Adipocyte (in vitro differentiated cells): Measurements from ENCODE around the gene ARHGAP24.

Experiments
- DNase-seq: peaks from one replicate; pipeline ENCODE4 v3.0.0-alpha.2; 2015; ENCODE audit warnings: low read depth
- H3K27me3 ChIP-seq: replicated peaks from 2 replicates; pipeline ENCODE4 v1.7.0; 2013; ENCODE audit warnings: mild to moderate bottlenecking, low read length, moderate library complexity; ENCODE audit not compliant: control insufficient read depth, insufficient read depth
- H3K36me3 ChIP-seq: 2 replicates; pipeline ENCODE4 v1.7.0; 2013; ENCODE audit warnings: low read length, mild to moderate bottlenecking, moderate library complexity; ENCODE audit not compliant: control insufficient read depth, insufficient read depth, severe bottlenecking
- H3K4me1 ChIP-seq: 2 replicates; pipeline ENCODE4 v1.7.0; 2013; ENCODE audit warnings: mild to moderate bottlenecking, low read length, moderate library complexity; ENCODE audit not compliant: control insufficient read depth, insufficient read depth
- H3K4me3 ChIP-seq: 2 replicates; pipeline ENCODE4 v1.7.0; 2013; ENCODE audit warnings: mild to moderate bottlenecking, low read length, moderate library complexity
- H3K9ac ChIP-seq: 2 replicates; pipeline ENCODE4 v1.7.0; 2013; ENCODE audit warnings: mild to moderate bottlenecking, low read length, moderate library complexity
- H3K9me3 ChIP-seq: 2 replicates; pipeline ENCODE4 v1.7.0; 2013; ENCODE audit warnings: mild to moderate bottlenecking, low read length, moderate library complexity; ENCODE audit not compliant: control insufficient read depth

ARHGAP24 gene

DNA sequence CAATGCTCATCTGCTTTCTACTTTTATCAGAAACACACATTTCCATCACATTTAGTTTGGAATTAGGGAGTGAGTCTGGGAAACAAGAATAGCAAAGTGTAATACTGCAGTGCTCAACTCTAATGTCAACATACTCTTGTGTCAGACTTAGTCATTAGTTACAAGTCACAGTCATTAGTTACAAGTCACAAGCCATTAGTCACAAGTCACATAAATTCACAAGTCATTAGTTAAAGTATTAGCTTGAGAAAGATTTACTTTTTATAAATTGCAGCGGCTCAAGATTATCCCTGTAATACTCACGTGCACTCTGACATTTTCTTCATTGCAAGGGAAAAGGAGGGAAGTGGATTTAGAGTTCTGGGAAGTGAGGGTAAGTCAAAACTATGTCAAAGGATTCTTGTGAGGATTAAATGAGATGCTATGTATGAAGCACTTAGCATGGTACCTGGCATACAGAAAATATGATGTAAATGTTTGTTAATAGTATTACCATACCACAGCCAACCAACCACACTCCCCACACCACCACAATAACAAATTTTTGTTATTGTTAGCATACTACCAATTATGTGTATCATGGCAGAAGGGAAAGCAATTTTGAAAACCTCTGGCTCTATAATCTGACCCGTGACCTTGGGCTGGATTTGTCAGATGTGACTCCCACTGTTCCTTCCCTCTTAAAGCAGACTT, 116.6 kb downstream of the ARHGAP24 start:
- Histone ChIP-seq H3K4me3 (no peak overlapping the region), H3K27me3 (no peaks in the 10 kb centered on the region), H3K9me3 (no peaks in the 10 kb centered on the region), H3K4me1 (peaks cover 21% of the 10 kb centered on the region), H3K36me3 (no peaks in the 10 kb centered on the region), H3K9ac (no peak overlapping the region)
- no peak for DNase-seq

DNA sequence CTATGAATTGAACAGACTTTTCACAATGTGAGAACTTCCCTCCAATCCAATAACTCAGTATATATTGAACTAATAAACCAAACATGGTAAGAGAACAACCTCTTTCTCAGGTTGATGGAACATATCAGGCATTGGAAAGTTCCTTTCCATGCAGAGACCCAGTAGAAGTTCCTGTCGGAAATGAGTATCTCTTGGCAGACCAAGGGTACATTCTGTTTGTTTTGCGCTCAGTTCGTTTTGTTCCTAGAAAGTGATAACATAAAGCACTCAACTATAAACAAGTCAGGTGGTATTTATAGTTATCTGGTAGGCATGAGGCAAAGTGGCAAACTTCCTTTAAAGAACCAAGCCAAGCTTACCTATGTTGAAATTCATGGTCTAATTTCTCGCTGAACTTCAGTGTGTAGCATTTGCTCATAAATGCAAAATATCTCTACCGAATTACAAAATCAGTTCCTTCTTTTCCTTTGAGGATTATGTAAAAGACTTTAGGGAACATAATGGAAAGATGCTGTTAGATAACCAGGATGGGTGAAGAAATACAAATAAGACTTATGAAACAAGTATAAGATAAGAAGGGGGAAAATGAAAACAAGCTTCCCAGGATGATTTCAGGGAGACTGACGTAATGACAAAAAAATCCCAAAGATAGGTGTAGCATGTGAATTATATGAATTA, 120.3 kb downstream of the ARHGAP24 start:
- Histone ChIP-seq H3K9me3 (no peaks in the 10 kb centered on the region), H3K4me3 (no peak overlapping the region), H3K9ac (no peak overlapping the region), H3K27me3 (no peaks in the 10 kb centered on the region), H3K4me1 (peaks cover 21% of the 10 kb centered on the region), H3K36me3 (no peaks in the 10 kb centered on the region)
- DNase-seq, result no peak

DNA sequence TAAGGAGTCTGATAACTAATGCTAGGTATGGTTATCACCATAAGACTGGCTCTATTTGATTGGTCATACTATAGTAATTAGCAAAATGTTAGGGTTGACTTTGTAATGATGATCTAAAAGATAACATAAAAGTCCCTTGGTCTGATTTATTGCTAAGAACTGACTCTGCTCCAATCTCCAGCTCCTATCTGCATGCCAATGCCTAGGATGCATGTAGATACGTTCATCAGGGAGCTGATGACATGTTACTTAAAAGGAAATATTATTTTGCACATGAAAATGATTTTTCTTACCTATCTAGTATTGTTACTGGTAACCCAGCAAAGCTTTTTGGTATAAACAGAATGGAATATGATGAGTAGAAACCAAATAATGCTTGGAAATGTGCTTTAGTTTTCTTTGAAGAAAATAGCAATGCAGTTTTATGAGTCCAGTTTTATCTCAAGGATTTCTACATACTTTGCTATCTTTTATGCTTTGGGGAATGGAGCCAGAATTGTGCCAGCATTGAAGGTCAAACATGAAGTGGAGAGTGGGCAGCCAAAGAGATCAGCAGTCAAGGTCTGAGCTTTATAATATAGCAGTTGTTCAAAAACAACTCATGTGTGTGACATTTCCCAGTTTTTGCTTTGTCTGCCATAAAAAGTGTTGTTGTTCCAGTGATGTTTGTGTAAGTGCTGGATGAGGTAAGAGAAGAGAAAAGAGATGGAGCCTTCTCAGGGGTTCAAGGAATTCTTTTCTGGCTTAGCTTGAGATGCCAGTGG, 121.0 kb downstream of the ARHGAP24 start:
- Histone ChIP-seq H3K9me3 (no peaks in the 10 kb centered on the region), H3K27me3 (no peaks in the 10 kb centered on the region), H3K4me3 (no peak overlapping the region), H3K4me1 (peaks cover 21% of the 10 kb centered on the region), H3K36me3 (no peaks in the 10 kb centered on the region), H3K9ac (no peak overlapping the region)
- no peak for DNase-seq

DNA sequence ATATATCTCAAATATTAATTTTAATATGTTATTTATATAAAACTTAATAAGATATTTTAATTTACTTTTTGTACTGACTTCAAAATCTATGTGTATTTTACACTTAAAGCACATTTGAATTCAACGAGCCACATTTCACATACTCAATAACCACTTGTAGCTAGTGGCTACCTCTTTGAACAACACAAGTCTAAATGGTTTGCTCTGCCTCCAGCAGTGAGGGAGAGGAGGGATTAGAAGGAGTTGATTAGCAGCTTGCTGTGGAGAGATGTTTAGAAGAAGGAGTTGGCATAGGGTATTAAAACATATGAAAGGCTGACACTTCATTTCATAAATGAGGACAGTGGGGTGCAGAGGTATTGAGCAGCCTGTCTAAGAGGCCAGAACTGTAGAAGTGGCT, 124.0 kb downstream of the ARHGAP24 start:
- Histone ChIP-seq H3K9ac (no peak overlapping the region), H3K4me3 (no peak overlapping the region), H3K27me3 (no peaks in the 10 kb centered on the region), H3K4me1 (peaks cover 14% of the 10 kb centered on the region), H3K9me3 (no peaks in the 10 kb centered on the region), H3K36me3 (no peaks in the 10 kb centered on the region)
- no peak for DNase-seq

DNA sequence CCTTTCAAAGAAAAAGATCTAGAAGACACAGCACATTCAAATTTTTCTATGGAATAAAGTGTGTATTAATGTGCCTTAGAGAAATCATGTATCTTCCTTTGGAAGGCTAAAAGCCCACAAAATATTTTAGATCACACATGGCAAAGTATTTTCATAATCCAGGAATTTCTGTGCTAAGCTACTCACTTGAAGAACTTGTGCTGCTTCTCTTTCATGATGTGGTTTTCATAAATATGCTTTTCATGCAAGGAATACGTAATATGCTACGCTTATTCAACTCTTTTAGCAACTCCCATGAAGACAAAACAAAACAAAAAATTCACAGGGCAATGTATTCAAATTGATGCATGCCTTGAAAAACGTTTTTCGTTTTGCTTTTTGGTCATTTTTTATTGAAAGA, 125.6 kb downstream of the ARHGAP24 start:
- H3K36me3 ChIP-seq, result no peaks in the 10 kb centered on the region
- peaks cover 10% of the 10 kb centered on the region for H3K4me1 ChIP-seq
- no peaks in the 10 kb centered on the region for H3K9me3 ChIP-seq
- H3K4me3 ChIP-seq, result no peak overlapping the region
- no peaks in the 10 kb centered on the region for H3K27me3 ChIP-seq
- no peak overlapping the region for H3K9ac ChIP-seq
- no peak for DNase-seq

DNA sequence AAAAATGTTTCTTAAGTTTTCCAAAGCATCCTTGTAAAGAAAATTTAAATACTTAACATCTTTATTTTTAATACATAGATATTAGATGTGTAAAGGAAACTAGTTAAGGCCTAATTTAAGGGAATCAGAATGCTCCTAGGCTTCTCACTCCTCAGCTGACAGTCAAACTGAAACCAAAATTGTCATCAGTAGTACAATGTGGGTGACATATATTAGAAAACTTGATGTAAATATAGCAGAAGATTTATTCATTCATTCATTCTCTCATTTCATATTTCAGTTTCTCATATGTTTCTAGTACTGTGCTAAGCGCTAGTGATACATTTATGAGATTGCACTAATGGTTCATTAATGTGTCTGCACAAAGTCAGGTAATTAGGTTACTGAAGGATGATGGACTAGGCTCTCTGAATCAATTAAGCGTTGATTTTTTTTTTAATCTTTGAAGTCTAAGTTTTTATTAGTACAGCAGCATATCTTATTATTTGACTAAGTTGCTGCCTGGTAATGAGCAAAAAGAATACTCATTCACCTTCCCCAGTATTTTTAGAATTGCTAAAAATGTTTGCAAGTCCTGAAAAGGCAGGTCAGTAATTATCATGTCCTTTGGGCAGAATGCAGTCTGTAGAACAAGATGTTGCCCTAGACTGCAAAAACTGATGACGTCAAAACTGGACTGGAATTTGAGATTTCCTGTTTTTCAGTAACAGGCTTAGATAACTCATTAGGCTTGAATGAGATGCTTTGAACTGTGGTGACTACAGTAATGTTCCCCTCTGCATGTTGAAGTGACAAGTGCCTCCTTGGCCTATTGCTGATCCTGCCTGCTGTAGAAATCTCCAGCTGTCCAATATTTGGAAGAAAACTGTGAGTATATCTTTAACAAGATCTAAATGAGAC, 128.7 kb downstream of the ARHGAP24 start:
- DNase-seq, result peak; percentile 13
- no peak overlapping the region for H3K4me3 ChIP-seq
- no peak overlapping the region for H3K9ac ChIP-seq
- no peaks in the 10 kb centered on the region for H3K9me3 ChIP-seq
- no peaks in the 10 kb centered on the region for H3K4me1 ChIP-seq
- no peaks in the 10 kb centered on the region for H3K27me3 ChIP-seq
- no peaks in the 10 kb centered on the region for H3K36me3 ChIP-seq

DNA sequence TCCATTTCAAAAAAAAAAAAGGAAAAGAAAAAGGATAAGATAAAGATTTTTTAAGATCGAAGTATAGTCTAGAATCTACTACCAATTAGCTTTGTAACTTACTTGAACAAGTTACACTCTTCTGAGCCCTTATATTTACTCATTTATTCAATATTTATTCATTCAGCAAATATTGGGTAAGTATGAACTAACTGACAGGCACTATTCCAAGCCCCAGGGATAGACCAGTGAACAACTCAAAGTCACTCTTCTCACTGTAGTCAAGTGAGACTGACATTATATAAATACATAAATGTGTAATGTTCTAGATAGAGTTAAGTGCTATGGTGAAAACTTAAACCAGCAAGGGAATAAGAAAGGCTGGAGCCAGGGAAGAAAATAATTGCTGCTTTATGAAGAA, 131.6 kb downstream of the ARHGAP24 start:
- H3K4me1 ChIP-seq, result no peaks in the 10 kb centered on the region
- no peak overlapping the region for H3K9ac ChIP-seq
- no peaks in the 10 kb centered on the region for H3K27me3 ChIP-seq
- H3K36me3 ChIP-seq, result no peaks in the 10 kb centered on the region
- H3K9me3 ChIP-seq, result no peaks in the 10 kb centered on the region
- no peak overlapping the region for H3K4me3 ChIP-seq
- no peak for DNase-seq

DNA sequence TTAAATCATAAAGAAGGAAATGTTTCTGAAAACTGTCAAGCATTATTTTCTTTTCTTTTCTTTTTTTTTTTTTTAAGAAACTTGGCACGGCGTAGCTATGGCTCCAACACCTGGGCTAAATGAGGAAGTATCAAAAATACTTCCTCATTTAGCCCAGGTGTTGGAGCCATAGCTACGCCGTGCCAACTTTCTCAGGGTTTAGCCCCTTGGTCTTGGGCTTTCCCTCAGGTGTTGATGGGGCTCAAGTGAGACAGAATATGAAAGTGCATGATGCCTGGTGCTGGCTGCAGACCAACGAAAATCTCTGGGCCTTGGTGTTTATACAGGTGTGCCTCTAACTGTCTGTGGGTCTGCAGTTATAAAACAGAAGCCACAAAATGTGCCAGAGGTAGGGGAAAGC, 132.7 kb downstream of the ARHGAP24 start:
- Histone ChIP-seq H3K4me3 (no peak overlapping the region), H3K27me3 (no peaks in the 10 kb centered on the region), H3K9ac (no peak overlapping the region), H3K9me3 (no peaks in the 10 kb centered on the region), H3K36me3 (no peaks in the 10 kb centered on the region), H3K4me1 (no peaks in the 10 kb centered on the region)
- DNase-seq, result no peak

DNA sequence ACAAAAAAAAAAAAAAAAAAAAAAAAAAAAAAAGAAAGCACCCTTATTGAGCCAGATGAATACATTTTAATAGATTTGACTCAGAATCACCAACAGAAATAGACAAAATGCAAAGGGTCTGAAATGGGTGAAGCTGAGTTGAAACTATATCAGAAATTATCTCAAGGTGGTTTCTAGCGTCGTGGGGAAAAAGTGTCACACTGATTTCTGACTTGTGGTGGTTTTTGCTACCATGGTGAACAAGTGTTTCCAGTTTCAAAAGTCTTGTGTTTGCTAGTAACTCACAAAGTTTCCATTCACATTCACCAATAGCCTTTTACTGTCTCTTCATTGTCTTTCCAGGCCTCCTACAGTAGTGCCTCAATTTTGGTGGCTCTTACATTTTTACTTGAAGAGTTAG, 135.5 kb downstream of the ARHGAP24 start:
- H3K4me3 ChIP-seq, result no peak overlapping the region
- no peaks in the 10 kb centered on the region for H3K36me3 ChIP-seq
- no peaks in the 10 kb centered on the region for H3K4me1 ChIP-seq
- no peaks in the 10 kb centered on the region for H3K9me3 ChIP-seq
- no peak for DNase-seq
- no peak overlapping the region for H3K9ac ChIP-seq
- no peaks in the 10 kb centered on the region for H3K27me3 ChIP-seq

DNA sequence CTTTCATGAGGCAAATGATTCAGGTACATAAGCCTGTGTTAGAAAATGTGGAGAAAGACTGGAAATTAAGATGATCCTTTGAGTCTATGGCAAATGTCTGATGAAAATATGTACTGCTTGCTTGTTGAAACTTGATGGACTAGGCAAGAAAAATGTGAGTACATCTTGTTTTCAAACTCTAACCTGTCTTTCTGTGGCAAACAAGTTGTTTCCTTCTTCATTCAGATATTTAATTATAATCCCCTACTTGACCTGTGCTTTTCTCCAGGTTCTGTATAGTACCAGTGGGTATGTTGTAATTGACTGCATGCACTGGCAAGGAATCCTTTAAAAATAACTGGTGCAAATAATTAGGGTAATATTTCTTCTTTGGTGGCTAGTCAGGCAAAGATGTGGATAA, 136.7 kb downstream of the ARHGAP24 start:
- Histone ChIP-seq H3K4me3 (no peak overlapping the region), H3K9ac (no peak overlapping the region)

DNA sequence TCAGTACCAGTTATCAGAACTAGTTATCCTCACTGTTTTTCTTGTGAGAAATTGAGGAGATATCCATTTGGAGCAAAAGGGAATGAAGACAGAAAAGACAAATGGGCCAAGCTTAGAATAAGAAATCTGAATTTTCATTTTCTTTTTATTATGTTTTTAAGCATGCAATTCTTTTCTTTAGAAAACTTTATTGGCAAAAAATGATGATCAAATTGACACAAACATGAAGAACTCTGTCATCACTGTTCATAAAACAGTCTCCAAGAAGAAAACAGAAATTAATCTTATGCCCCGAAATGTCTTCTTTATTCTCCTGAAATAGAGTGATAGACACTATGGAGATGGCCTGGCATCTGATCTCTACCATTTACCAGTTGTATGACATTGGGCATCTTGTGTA, 139.0 kb downstream of the ARHGAP24 start:
- Histone ChIP-seq H3K9me3 (no peaks in the 10 kb centered on the region), H3K9ac (no peak overlapping the region), H3K36me3 (no peaks in the 10 kb centered on the region), H3K4me1 (peaks cover 3% of the 10 kb centered on the region), H3K4me3 (no peak overlapping the region), H3K27me3 (no peaks in the 10 kb centered on the region)
- DNase-seq, result no peak

More for the DNA sequence above, 136.7 kb downstream of the ARHGAP24 start:
- Histone ChIP-seq H3K36me3 (no peaks in the 10 kb centered on the region), H3K4me1 (peaks cover 3% of the 10 kb centered on the region), H3K9me3 (no peaks in the 10 kb centered on the region), H3K27me3 (no peaks in the 10 kb centered on the region)
- DNase-seq, result no peak
